BLaER1 treated with 17β-estradiol and CSF1 and Interleukin-3, amounts not matched to agents 10 nM and 100 nM (cell line): ENCODE data around the gene PTPRT.

Source experiments
- H3K27ac ChIP-seq, 11 experiments: shearing (Covaris generic); formaldehyde crosslinking; 2 replicates each; pipeline ENCODE4 v1.8.1; 2022
- H3K27me3 ChIP-seq, 11 experiments: shearing (Covaris generic); formaldehyde crosslinking; 2 replicates each; pipeline ENCODE4 v1.8.1; 2022
- H3K36me3 ChIP-seq, 11 experiments: shearing (Covaris generic); formaldehyde crosslinking; 2 replicates each; pipeline ENCODE4 v1.8.1; 2022
- H3K4me1 ChIP-seq, 10 experiments: shearing (Covaris generic); formaldehyde crosslinking; 2 replicates each; pipeline ENCODE4 v1.8.1; 2022
- H3K4me2 ChIP-seq, 11 experiments: shearing (Covaris generic); formaldehyde crosslinking; 2 replicates each; pipeline ENCODE4 v1.8.1; 2022
- H3K4me3 ChIP-seq, 10 experiments: shearing (Covaris generic); formaldehyde crosslinking; 2 replicates each; pipeline ENCODE4 v1.8.1; 2022
- H3K9ac ChIP-seq, 11 experiments: shearing (Covaris generic); formaldehyde crosslinking; 2 replicates each; pipeline ENCODE4 v1.8.1; 2022
- H3K9me3 ChIP-seq, 11 experiments: shearing (Covaris generic); formaldehyde crosslinking; replicated peaks in 1 of 11; 2 replicates each; pipeline ENCODE4 v1.8.1; 2022
- H4K20me1 ChIP-seq, 11 experiments: shearing (Covaris generic); formaldehyde crosslinking; 2 replicates each; pipeline ENCODE4 v1.8.1; 2022
- Cebpa-rat ChIP-seq, 11 experiments: shearing (Covaris generic); IDR thresholded peaks; 2 replicates each; pipeline ENCODE4 v1.8.1; 2022

PTPRT gene

DNA sequence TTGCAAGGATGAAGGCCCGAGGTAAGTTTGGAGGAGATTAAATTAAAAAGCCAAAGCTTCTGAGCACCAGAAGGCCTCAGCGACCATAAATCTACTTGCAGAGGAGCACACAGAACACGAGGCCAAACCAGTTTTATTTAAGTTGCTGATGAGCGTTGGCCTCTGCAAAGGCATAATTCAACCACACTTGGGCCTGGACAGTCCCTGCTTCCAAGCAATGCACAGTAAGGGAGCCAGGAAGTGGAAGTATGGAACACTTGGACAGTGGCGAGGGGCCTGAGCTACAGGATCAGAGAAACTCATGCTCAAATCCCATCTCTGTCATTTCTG lies 92.8 kb downstream of the PTPRT start:
- Histone ChIP-seq H4K20me1 (no peaks in the 10 kb centered on the region), H3K9me3 (peaks cover 0 to 13% (median 0%) of the 10 kb centered on the region in 11 experiments; a peak in 2 of 22 replicates), H3K27ac (no peak overlapping the region), H3K4me2 (no peak overlapping the region), H3K27me3 (no peaks in the 10 kb centered on the region), H3K4me3 (no peak overlapping the region), H3K36me3 (no peaks in the 10 kb centered on the region), H3K4me1 (no peaks in the 10 kb centered on the region), H3K9ac (no peak overlapping the region)
- TF ChIP-seq Cebpa-rat (IDR thresholded peaks at IDR 0.05), result no peak

DNA sequence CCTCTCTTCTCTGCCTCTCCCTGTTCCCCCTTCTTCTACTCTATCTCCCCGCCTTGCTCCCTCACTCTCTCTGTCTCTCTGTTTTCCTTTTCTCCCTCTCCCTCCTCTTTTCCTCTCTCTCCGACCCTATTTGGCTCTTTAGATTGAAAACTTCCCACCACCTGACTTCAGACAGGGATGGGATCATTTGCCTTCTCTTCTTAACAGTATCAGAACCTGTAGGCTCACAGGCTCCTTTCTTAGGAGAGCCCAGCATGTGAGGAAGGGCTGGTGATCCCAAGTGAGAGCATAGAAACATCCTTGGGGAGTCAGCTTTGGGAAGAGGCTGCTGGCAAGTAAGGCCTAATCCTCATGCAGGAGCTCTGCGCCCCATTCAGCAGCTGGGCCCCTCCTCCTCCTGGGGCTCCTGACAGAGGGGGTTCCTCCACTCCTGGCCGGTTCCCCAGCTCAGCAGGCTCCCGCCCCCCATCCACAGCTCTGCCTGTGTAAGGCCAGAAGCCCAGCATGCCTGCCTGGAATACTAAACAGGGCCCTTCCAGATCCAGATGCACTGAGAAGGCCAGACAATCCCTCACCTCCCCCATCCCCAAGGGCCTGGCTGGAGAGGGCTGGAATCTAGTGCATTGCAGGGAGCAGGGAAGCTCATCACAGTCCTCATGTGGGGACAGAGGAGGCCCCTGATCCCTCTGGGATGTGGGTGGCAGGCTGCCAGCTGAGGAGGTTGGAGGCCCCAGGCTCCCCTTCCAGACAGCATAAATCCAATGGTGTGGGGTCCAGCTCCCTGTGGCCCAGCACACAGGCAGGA lies 93.4 kb downstream of the PTPRT start:
- Histone ChIP-seq H3K9ac (no peak overlapping the region), H3K36me3 (no peaks in the 10 kb centered on the region), H3K4me1 (no peaks in the 10 kb centered on the region), H3K4me3 (no peak overlapping the region), H3K27ac (no peak overlapping the region), H4K20me1 (no peaks in the 10 kb centered on the region), H3K9me3 (peaks cover 0 to 13% (median 0%) of the 10 kb centered on the region in 11 experiments; a peak in 2 of 22 replicates), H3K27me3 (no peaks in the 10 kb centered on the region), H3K4me2 (no peak overlapping the region)
- no peak for TF ChIP-seq Cebpa-rat (IDR thresholded peaks at IDR 0.05)

DNA sequence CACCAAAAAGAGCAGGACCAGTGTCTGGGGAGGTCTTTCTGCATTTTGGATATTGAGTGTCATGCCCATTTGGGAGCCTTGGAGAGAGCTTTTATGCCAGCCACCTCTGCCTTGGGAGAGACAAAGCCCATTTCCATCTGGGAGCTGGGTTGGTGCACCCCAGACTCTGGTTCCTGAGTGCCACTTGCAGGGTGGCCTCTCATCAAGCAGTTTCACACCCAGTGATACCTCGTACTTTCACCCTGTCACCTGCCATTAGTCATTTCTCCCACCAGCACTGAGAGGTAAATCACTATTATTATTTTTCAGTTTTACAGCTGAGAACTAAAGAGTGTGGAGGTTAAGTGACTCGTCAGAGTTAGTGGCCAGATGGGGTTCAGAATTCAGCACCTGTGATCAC lies 94.7 kb downstream of the PTPRT start:
- Histone ChIP-seq H3K9ac (no peak overlapping the region), H3K4me3 (no peak overlapping the region), H3K36me3 (no peaks in the 10 kb centered on the region), H4K20me1 (no peaks in the 10 kb centered on the region), H3K4me2 (no peak overlapping the region), H3K27me3 (no peaks in the 10 kb centered on the region), H3K27ac (no peak overlapping the region), H3K9me3 (peaks cover 0 to 13% (median 0%) of the 10 kb centered on the region in 11 experiments; a peak in 2 of 22 replicates), H3K4me1 (no peaks in the 10 kb centered on the region)
- no peak for TF ChIP-seq Cebpa-rat (IDR thresholded peaks at IDR 0.05)

DNA sequence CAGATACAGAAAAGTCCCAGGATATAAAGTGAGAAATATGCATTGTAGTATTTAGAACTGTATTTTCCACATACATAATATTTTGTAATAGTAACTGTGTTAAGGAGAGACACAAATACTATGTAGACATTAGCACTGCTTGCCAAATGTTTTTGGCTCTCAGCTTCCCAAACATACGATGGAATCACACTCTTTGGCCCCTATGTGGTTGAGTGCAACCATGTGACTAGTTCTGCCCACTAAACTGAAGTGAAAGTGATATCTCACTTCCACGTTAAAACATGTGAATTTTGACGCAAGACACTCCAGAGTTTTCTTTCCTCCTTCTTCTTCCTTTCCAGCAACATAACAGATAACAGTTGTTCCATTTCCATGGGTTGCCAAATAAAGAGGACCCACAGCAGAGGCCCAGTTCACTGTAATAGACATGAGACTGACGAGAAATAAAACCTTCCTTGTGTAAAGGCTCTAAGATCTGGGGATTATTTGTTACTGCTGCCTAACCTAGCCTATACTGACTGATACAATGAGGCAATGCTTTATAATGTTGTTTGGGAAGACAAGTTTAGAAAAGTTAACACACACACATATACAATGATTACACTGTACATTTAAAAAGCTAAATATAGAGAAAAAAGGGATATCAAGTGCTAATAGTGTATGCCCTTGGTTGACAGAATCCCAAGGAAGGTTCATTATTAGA lies 97.2 kb downstream of the PTPRT start:
- no peaks in the 10 kb centered on the region for H3K27me3 ChIP-seq
- no peak overlapping the region for H3K27ac ChIP-seq
- H3K9ac ChIP-seq, result no peak overlapping the region
- H3K4me1 ChIP-seq, result no peaks in the 10 kb centered on the region
- peaks cover 0 to 13% (median 0%) of the 10 kb centered on the region in 11 experiments; a peak in 2 of 22 replicates for H3K9me3 ChIP-seq
- no peaks in the 10 kb centered on the region for H3K36me3 ChIP-seq
- TF ChIP-seq Cebpa-rat (IDR thresholded peaks at IDR 0.05), result no peak
- H4K20me1 ChIP-seq, result no peaks in the 10 kb centered on the region
- H3K4me2 ChIP-seq, result no peak overlapping the region
- H3K4me3 ChIP-seq, result no peak overlapping the region

DNA sequence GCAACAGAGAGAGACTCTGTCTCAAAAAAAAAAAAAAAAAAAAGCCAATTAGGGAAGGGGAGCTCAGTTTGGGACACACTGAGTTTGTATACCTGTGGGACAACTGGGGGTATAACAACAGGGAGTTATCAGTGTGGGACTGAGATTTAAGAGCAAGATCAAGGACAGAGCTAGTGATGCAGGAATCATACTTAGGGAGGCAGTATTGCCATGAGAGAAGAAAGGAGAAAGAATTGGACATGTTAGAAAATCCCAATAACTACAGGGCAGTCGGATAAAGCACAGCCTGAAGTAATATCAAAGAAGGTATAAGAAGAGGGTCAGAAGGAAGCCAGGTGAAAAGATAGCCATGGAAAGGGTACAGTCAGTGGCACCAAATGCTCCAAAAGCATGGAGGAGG lies 121.2 kb downstream of the PTPRT start:
- Histone ChIP-seq H3K9me3 (peaks cover 0 to 9% (median 0%) of the 10 kb centered on the region in 11 experiments; a peak in 6 of 22 replicates), H3K27me3 (no peaks in the 10 kb centered on the region), H3K9ac (no peak overlapping the region), H3K36me3 (no peaks in the 10 kb centered on the region), H4K20me1 (no peaks in the 10 kb centered on the region), H3K27ac (no peak overlapping the region), H3K4me1 (peaks cover 0 to 7% (median 0%) of the 10 kb centered on the region in 10 experiments; a peak in 1 of 20 replicates), H3K4me3 (no peak overlapping the region), H3K4me2 (no peak overlapping the region)
- no peak for TF ChIP-seq Cebpa-rat (IDR thresholded peaks at IDR 0.05)

DNA sequence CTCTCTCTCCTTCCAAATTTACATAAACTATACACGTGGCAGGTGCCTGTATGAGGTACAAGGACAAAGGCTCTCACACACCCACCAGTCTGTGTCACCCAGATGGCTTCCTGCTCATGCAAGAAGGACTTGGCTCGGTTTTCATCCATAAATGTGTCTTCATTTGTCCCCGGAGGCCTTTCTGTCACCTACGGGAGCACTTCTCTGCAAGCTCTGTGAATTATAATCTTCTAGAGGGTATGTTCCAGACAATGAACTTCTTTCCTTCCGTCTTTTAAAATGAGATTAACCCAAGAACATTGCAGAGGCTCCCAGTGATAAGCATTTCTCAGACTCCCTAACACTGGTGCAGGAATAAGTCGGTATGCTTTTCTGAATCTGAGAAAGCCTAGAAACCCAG lies 123.6 kb downstream of the PTPRT start:
- Histone ChIP-seq H3K4me1 (peaks cover 0 to 7% (median 0%) of the 10 kb centered on the region in 10 experiments; a peak in 1 of 20 replicates), H3K36me3 (no peaks in the 10 kb centered on the region)

DNA sequence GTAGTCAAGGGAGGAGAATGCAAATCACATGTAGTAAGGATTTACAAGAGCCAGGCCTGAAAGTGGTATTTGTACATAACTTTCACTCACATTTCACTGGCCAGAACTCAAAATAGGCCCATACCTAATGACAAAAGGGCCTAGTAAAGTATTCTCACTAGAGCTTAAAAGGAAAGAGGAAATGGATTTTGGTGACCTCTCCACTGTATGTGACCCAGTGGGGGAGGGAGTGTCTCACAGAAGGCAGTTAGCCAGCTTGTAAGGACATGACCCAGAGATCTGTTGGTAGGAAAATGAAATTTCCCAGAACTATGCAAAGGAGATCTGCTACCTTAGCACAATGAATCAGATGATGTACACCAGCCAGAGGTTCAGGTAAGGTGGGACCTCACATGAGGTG lies 124.4 kb downstream of the PTPRT start:
- H3K27ac ChIP-seq, result no peak overlapping the region
- no peak overlapping the region for H3K4me3 ChIP-seq
- H3K27me3 ChIP-seq, result no peaks in the 10 kb centered on the region
- no peak for TF ChIP-seq Cebpa-rat (IDR thresholded peaks at IDR 0.05)
- peak overlapping the region in 1 of 11 experiments; percentile 17; a peak in 1 of 22 replicates for H3K4me2 ChIP-seq
- H3K36me3 ChIP-seq, result no peaks in the 10 kb centered on the region
- peaks cover 0 to 7% (median 0%) of the 10 kb centered on the region in 10 experiments; a peak in 1 of 20 replicates for H3K4me1 ChIP-seq
- peaks cover 0 to 9% (median 0%) of the 10 kb centered on the region in 11 experiments; a peak in 6 of 22 replicates for H3K9me3 ChIP-seq
- no peak overlapping the region for H3K9ac ChIP-seq
- H4K20me1 ChIP-seq, result no peaks in the 10 kb centered on the region

More for the DNA sequence above, 123.6 kb downstream of the PTPRT start:
- Histone ChIP-seq H3K4me3 (no peak overlapping the region), H3K27me3 (no peaks in the 10 kb centered on the region), H3K4me2 (no peak overlapping the region), H3K9ac (no peak overlapping the region), H4K20me1 (no peaks in the 10 kb centered on the region), H3K9me3 (peaks cover 0 to 9% (median 0%) of the 10 kb centered on the region in 11 experiments; a peak in 6 of 22 replicates), H3K27ac (no peak overlapping the region)
- no peak for TF ChIP-seq Cebpa-rat (IDR thresholded peaks at IDR 0.05)

DNA sequence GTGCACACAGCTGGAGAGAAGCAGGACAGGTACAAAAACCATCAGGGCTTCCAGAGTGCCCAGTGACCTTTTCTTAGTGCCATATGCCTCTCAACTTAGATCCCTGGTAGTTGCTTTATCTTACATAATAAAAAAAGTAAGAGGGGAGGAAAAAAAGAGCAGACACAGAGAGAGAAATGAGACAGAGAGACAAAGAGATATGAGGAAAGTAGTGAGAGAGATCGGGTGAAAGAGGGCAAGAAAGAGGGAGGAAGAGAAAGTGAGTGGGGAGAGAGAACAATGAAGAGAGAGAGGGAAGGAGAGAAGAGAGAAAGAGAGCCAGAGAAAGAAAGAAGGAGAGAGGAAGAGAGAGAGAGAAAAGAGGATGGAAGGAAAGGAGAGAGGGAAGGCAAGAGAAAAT lies 131.6 kb downstream of the PTPRT start:
- H3K9ac ChIP-seq, result no peak overlapping the region

DNA sequence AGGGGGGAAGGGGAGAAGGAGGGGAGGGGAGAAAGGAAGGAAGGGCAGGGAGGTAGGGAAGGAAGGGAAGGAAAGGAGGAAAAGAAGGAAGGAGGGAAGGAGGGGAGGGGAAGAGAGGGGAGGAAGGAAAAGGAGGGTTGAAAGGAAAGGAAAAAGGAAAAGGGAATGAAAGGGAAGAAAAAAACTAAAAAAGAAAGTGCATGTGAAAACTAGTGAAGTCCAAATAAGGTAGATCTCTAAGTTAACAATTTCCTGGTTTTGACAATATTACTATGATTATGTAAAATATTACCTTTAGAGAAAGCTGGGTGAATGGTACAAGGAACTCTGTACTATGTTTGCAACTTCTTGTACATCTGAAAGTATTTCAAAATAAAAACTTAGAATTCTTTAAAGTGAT lies 132.4 kb downstream of the PTPRT start:
- TF ChIP-seq Cebpa-rat (IDR thresholded peaks at IDR 0.05), result no peak
- Histone ChIP-seq H3K4me1 (peaks cover 0 to 52% (median 36%) of the 10 kb centered on the region in 10 experiments; a peak in 14 of 20 replicates), H3K9ac (no peak overlapping the region), H3K9me3 (no peaks in the 10 kb centered on the region), H3K27ac (no peak overlapping the region), H3K27me3 (no peaks in the 10 kb centered on the region), H4K20me1 (no peaks in the 10 kb centered on the region), H3K4me2 (peak overlapping the region in 7 of 11 experiments; percentile 28 to 59 (median 36); a peak in 13 of 22 replicates), H3K36me3 (no peaks in the 10 kb centered on the region), H3K4me3 (no peak overlapping the region)

More for the DNA sequence above, 131.6 kb downstream of the PTPRT start:
- Histone ChIP-seq H4K20me1 (no peaks in the 10 kb centered on the region), H3K4me2 (peak overlapping the region in 7 of 11 experiments; percentile 28 to 59 (median 36); a peak in 13 of 22 replicates), H3K4me3 (no peak overlapping the region), H3K36me3 (no peaks in the 10 kb centered on the region), H3K9me3 (no peaks in the 10 kb centered on the region), H3K4me1 (peaks cover 0 to 52% (median 36%) of the 10 kb centered on the region in 10 experiments; a peak in 14 of 20 replicates), H3K27ac (no peak overlapping the region), H3K27me3 (no peaks in the 10 kb centered on the region)
- no peak for TF ChIP-seq Cebpa-rat (IDR thresholded peaks at IDR 0.05)
